ENCODE results near the gene KIAA1217. TPM values are rescaled to one million over a fixed set of nuclear protein-coding genes. Genes with fewer than 3 reads are reported as not detected.

The KIAA1217 gene
- total and polyA plus RNA-seq, 2 of the 4 experiments (the other 2 are of a cell fraction), result 3.4 to 4.4 TPM

GRCh38 chr10:24331457-24331856 is 122.5 kb downstream of the KIAA1217 start:
- no peak overlapping the region for H3K4ac ChIP-seq (ENCODE audit: low read depth, low read length)
- H4K20me1 ChIP-seq (ENCODE audit: insufficient read depth, low read length), result no peaks in the 10 kb centered on the region
- H4K91ac ChIP-seq (ENCODE audit: insufficient read depth, low read depth, low read length), result no peak overlapping the region
- POLR2A ChIA-PET (ENCODE audit: unreplicated experiment), result no interaction called here
- ATAC-seq (ENCODE audit: low read depth), result no peak
- H3K4me2 ChIP-seq (ENCODE audit: low read depth, low read length), result no peak overlapping the region
- H3K9ac ChIP-seq (ENCODE audit: low read depth, low read length), result no peak overlapping the region
- TF ChIP-seq NFE2L2 (IDR thresholded peaks at IDR 0.05; ENCODE audit: low read depth, low read length) (no peak), CHD1 (IDR thresholded peaks at IDR 0.05; ENCODE audit: low read depth, low read length) (no peak), USF2 (IDR thresholded peaks at IDR 0.05; ENCODE audit: low read depth, low read length) (no peak), RFX5 (IDR thresholded peaks at IDR 0.05; ENCODE audit: low read depth, low read length) (no peak), POLR2A (IDR thresholded peaks at IDR 0.05; ENCODE audit: low read depth, low read length) (no peak), SMC3 (IDR thresholded peaks at IDR 0.05; ENCODE audit: low read depth, low read length) (no peak), RCOR1 (IDR thresholded peaks at IDR 0.05; ENCODE audit: insufficient replicate concordance, low read length) (no peak), MAFK (IDR thresholded peaks at IDR 0.05; ENCODE audit: low read depth, low read length) (no peak), FOS (IDR thresholded peaks at IDR 0.05; ENCODE audit: low read depth, low read length) (no peak), RAD21 (IDR thresholded peaks at IDR 0.05; ENCODE audit: low read length) (no peak), MXI1 (IDR thresholded peaks at IDR 0.05; ENCODE audit: borderline replicate concordance, low read depth, low read length) (no peak)
- in situ Hi-C loops (cut with MboI; ENCODE audit: low sequenced_read_pairs), result no loop called here
- H2BK20ac ChIP-seq (ENCODE audit: low read depth, low read length), result no peak overlapping the region
- H3K4me1 ChIP-seq (ENCODE audit: control insufficient read depth, insufficient read depth, low read length), result no peaks in the 10 kb centered on the region
- no peaks in the 10 kb centered on the region for H3K79me1 ChIP-seq (ENCODE audit: low read depth in 1 of 2, low read length in 2 of 2)
- no peak overlapping the region for H4K5ac ChIP-seq (ENCODE audit: low read depth, low read length)
- dilution Hi-C loops (cut with HindIII; ENCODE audit: low sequenced_read_pairs, unreplicated experiment), result no loop called here
- no peak overlapping the region for H3K23ac ChIP-seq (ENCODE audit: low read depth, low read length)
- no peak overlapping the region for H4K8ac ChIP-seq (ENCODE audit: low read depth in 2 of 2, low read length in 2 of 2)
- H3K9me3 ChIP-seq (ENCODE audit: control insufficient read depth, insufficient read depth, low read length), result peaks cover 2% of the 10 kb centered on the region; the same call in 1 of the 2 replicates
- no peak overlapping the region for H3K14ac ChIP-seq (replicated peaks; ENCODE audit: low read depth, low read length)
- H3K27me3 ChIP-seq (ENCODE audit: control insufficient read depth, insufficient read depth, low read length), result no peaks in the 10 kb centered on the region; the same call in 1 of the 2 replicates
- no peaks in the 10 kb centered on the region for H3K36me3 ChIP-seq (ENCODE audit: control insufficient read depth, insufficient read depth, low read length)
- no peak overlapping the region for H3K27ac ChIP-seq (ENCODE audit: insufficient read depth, low read length)
- H2AFZ ChIP-seq (replicated peaks; ENCODE audit: low read length, poor library complexity), result no peak overlapping the region
- no peak overlapping the region for H2BK5ac ChIP-seq (ENCODE audit: low read depth, low read length, poor library complexity, severe bottlenecking)
- BruUV-seq (replicated peaks), result no TSS peak
- no peak overlapping the region for H3K4me3 ChIP-seq (ENCODE audit: insufficient read depth, low read depth, low read length)
- intact Hi-C loops (cut with micrococcal nuclease), result no loop called here
- H3K18ac ChIP-seq (ENCODE audit: low read depth, low read length), result no peak overlapping the region
- H2BK15ac ChIP-seq (ENCODE audit: low read depth, low read length), result no peak overlapping the region
- H2AK9ac ChIP-seq (replicated peaks; ENCODE audit: low read depth, low read length, poor library complexity), result no peak overlapping the region
- H3K9me1 ChIP-seq (ENCODE audit: insufficient read depth, low read length), result no peaks in the 10 kb centered on the region
- 100% methylated on average over 1 of the region's 5 CpGs for WGBS, 2 experiments (ENCODE audit: extremely low coverage in 2 of 2, insufficient read length in 1 of 2)
- no peak overlapping the region for H2BK120ac ChIP-seq (ENCODE audit: low read depth, low read length)
- H3K56ac ChIP-seq (ENCODE audit: extremely low read depth, insufficient read depth, low read length), result no peak overlapping the region
- DNase-seq, result peak; percentile 35
- CTCF ChIA-PET, result interaction anchor here (1.1 kb wide), 1 partner anchor 12 kb away, joined by 3 read pairs; no protein-coding TSS in a partner anchor
- H2AK5ac ChIP-seq (ENCODE audit: low read depth, low read length), result no peak overlapping the region
